GM12878 (cell line): ENCODE results near the gene AXIN1. TPM values are rescaled to one million over a fixed set of nuclear protein-coding genes. Genes with fewer than 3 reads are reported as not detected.

Experiments used
- ATAC-seq: fragments of 200-7000 bp; cut with Tn5 transposase; 3 replicates; pipeline ENCODE4 v1.9.1; 2020; ENCODE audit warnings: mild to moderate bottlenecking, moderate library complexity
- BruUV-seq: library from RNA; stranded (reverse); fragments of 400-500 nt; replicated peaks from 2 replicates; lab custom pipeline; 2021; lab: Mats Ljungman, UMichigan
- CTCF ChIA-PET: fragments of 300-600 bp; sonication (Branson Sonifier 250); formaldehyde crosslinking; extraction: SDS; loops from one replicate; lab custom pipeline; 2021; ENCODE audit warnings: inconsistent platforms; lab: Yijun Ruan, JAX
- POLR2A ChIA-PET: fragments of 350-600 bp; formaldehyde crosslinking; extraction: SDS; loops from one replicate; lab custom pipeline; 2021; ENCODE audit warnings: inconsistent platforms; lab: Charles Lee
- RAD21 ChIA-PET: fragments of 300-600 bp; sonication (Branson Sonifier 250); formaldehyde crosslinking; loops from one replicate; lab custom pipeline; 2023; ENCODE audit warnings: antibody characterized with exemption; ENCODE audit not compliant: unreplicated experiment; lab: Charles Lee
- SMC1A ChIA-PET: fragments of 300-600 bp; sonication (Branson Sonifier 250); formaldehyde crosslinking; loops from one replicate; lab custom pipeline; 2023; ENCODE audit not compliant: unreplicated experiment, uncharacterized antibody; lab: Charles Lee
- DNase-seq: peaks from one replicate; pipeline ENCODE4 v3.0.0-alpha.2; 2011; ENCODE audit warnings: low read depth, low spot score
- FAIRE-seq: peaks from 3 replicates; lab custom pipeline; 2011; peaks lifted over from hg19 to GRCh38; lab: Jason Lieb, UNC
- H2AFZ ChIP-seq: 2 replicates; pipeline ENCODE4 v1.6.0; 2011; ENCODE audit warnings: low read depth, low read length, control low read depth; ENCODE audit not compliant: control insufficient read depth
- H3K27ac ChIP-seq: 2 replicates; pipeline ENCODE4 v1.5.1; 2011; ENCODE audit warnings: control low read depth; ENCODE audit not compliant: control insufficient read depth, insufficient read depth
- H3K27me3 ChIP-seq, 2 experiments: replicated peaks in 1 of 2; 2 replicates each; pipeline versions ENCODE4 v1.6.0 to v1.6.1; 2011; ENCODE audit warnings: low read length in 1 of 2; ENCODE audit not compliant: control insufficient read depth in 2 of 2, insufficient read depth in 2 of 2
- H3K36me3 ChIP-seq, 2 experiments: 2 replicates each; pipeline ENCODE4 v1.5.1; 2011; ENCODE audit warnings: low read length in 1 of 2; ENCODE audit not compliant: control insufficient read depth in 2 of 2, insufficient read depth in 2 of 2
- H3K4me1 ChIP-seq: 2 replicates; pipeline ENCODE4 v1.6.1; 2011; ENCODE audit warnings: mild to moderate bottlenecking, low read length, moderate library complexity, mixed read lengths; ENCODE audit not compliant: control insufficient read depth, insufficient read depth
- H3K4me2 ChIP-seq: 2 replicates; pipeline ENCODE4 v1.6.0; 2011; ENCODE audit warnings: control low read depth; ENCODE audit not compliant: control insufficient read depth, insufficient read depth
- H3K4me3 ChIP-seq: fragments of 200-600 bp; sonication (generic); 2 replicates; pipeline ENCODE4 v1.5.1; 2016
- H3K79me2 ChIP-seq: 2 replicates; pipeline ENCODE4 v1.6.0; 2011; ENCODE audit warnings: low read length; ENCODE audit not compliant: control insufficient read depth, insufficient read depth
- H3K9ac ChIP-seq: 2 replicates; pipeline ENCODE4 v1.8.0; 2011; ENCODE audit warnings: low read length, control low read depth, mixed read lengths; ENCODE audit not compliant: control insufficient read depth, insufficient read depth
- H3K9me3 ChIP-seq: replicated peaks from 3 replicates; pipeline ENCODE4 v1.5.1; 2011; ENCODE audit warnings: mild to moderate bottlenecking, low read length; ENCODE audit not compliant: control insufficient read depth, insufficient read depth
- H4K20me1 ChIP-seq: 2 replicates; pipeline ENCODE4 v1.6.0; 2011; ENCODE audit not compliant: control insufficient read depth, insufficient read depth
- CBX5 ChIP-seq: sonication (generic); IDR thresholded peaks from 2 replicates; pipeline ENCODE4 v1.6.1; 2016; ENCODE audit warnings: low read depth, moderate library complexity, mild to moderate bottlenecking, inconsistent platforms
- CUX1 ChIP-seq: IDR thresholded peaks from 2 replicates; pipeline ENCODE4 v1.6.1; 2012; ENCODE audit warnings: improper control_type of control experiment, low read depth, low read length; ENCODE audit not compliant: insufficient replicate concordance
- NBN ChIP-seq: fragments of 450-650 bp; IDR thresholded peaks from 2 replicates; pipeline ENCODE4 v1.6.1; 2016
- NR2C1 ChIP-seq: fragments of 450-650 bp; IDR thresholded peaks from 2 replicates; pipeline ENCODE4 v1.6.1; 2017; ENCODE audit warnings: antibody characterized with exemption, mild to moderate bottlenecking, moderate library complexity
- PBX3 ChIP-seq: IDR thresholded peaks from 2 replicates; pipeline ENCODE4 v1.6.1; 2011; ENCODE audit warnings: mild to moderate bottlenecking, low read depth, low read length, moderate library complexity; ENCODE audit not compliant: insufficient replicate concordance
- POLR2A ChIP-seq: IDR thresholded peaks from 2 replicates; pipeline ENCODE4 v1.6.1; 2011; ENCODE audit warnings: low read depth, mild to moderate bottlenecking, low read length
- RUNX3 ChIP-seq: IDR thresholded peaks from 2 replicates; pipeline ENCODE4 v1.6.1; 2012; ENCODE audit warnings: low read length, inconsistent platforms
- TARDBP ChIP-seq: IDR thresholded peaks from 2 replicates; pipeline ENCODE4 v1.6.1; 2016; ENCODE audit warnings: borderline replicate concordance
- WGBS: methylation state at CpG from one replicate; pipeline ENCODE4 v1.1.6; 2016; ENCODE audit warnings: low lambda C conversion rate; ENCODE audit not compliant: insufficient replicate concordance, insufficient coverage; ENCODE audit errors: missing lambda C conversion rate; 5-methylcytosine and 5-hydroxymethylcytosine counted together
- in situ Hi-C: fragments of 300-500 bp; cut with MboI; formaldehyde crosslinking; loops from 9 replicates; pipeline ENCODE4 v1.14.3; 2018; ENCODE audit warnings: mixed read lengths
- intact Hi-C: fragments of 100-400 bp; cut with micrococcal nuclease; formaldehyde crosslinking; loops from one replicate; pipeline ENCODE4 v1.14.2; 2022; ENCODE audit not compliant: unreplicated experiment
- polyA plus RNA-seq, 11 experiments: library from polyadenylated mRNA; depleted of rRNA in 4 of 11; unstranded in 6 of 11; stranded (reverse) in 5 of 11; fragments of >200 nt; fragmentation: Nextera tagmentation in 4 of 11; fragmentation: Illumina TruSeq in 1 of 11; extraction: Ambion mirVana in 4 of 11; extraction: Trizol in 1 of 11; gene quantifications; 1 replicate in 1 of 11; 2 replicates in 10 of 11; pipeline versions ENCODE4 v1.2.1 to v1.2.3, GENCODE V29; 2011 to 2016; ENCODE audit warnings: inconsistent platforms in 2 of 11, missing spikeins in 2 of 11, low read depth in 1 of 11
- total RNA-seq, 4 experiments: library from RNA; depleted of rRNA in 3 of 4; stranded (reverse); fragments of >200 nt in 3 of 4; fragmentation: Illumina TruSeq in 1 of 4; extraction: Trizol in 1 of 4; gene quantifications; 2 replicates each; pipeline versions ENCODE4 v1.2.1 to v1.2.3, GENCODE V29; 2013 to 2021
- TF ChIP-seq, protein P1 (sequence below): fragments of 450-650 bp; IDR thresholded peaks from 2 replicates; pipeline ENCODE4 v1.6.1; 2017; ENCODE audit warnings: mild to moderate bottlenecking, moderate library complexity
- TF ChIP-seq, protein P2 (sequence below): fragments of 450-650 bp; IDR thresholded peaks from 2 replicates; pipeline ENCODE4 v1.6.1; 2017; ENCODE audit warnings: mild to moderate bottlenecking, moderate library complexity

Gene AXIN1
- total and polyA plus RNA-seq, 10 of the 15 experiments (the other 5 are each of a cell fraction or from before 2014, with no cell fraction given) = 0.26 to 27.1 (median 7.7) TPM

DNA sequence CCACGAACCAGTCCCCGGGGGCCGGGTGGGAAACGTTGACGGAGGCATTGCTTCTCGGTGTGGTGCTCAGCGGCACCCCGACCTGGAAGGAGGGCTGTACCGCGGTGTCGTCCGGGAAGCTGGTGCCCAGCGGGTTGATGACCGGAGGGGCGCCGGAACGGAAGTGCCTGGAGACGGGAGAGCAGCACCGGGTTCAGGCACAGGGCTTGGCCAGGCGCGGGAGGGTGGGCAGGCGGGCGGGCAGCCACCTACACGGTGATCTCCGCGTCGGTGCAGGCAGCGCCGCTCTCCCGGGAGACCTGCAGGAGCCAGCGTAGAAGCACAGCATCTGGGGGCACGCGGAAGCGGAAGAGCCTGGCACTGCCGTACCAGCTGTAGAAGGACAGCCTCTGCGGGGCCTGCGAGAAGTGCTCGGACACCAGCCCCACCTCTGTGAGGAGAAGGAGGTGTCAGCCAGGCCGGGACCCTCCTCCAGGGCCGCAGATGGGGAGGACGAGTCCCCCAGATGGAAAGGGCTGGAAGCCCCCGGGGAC is 25.0 kb upstream of the AXIN1 start:
- ChIA-PET CTCF (no interaction called here), RAD21 (no interaction called here), SMC1A (no interaction called here), POLR2A (no interaction called here)
- intact Hi-C loops (no loop called here), in situ Hi-C loops (no loop called here)
- FAIRE-seq (no peak), ATAC-seq (no peak), DNase-seq (no peak)
- Histone ChIP-seq H3K4me3 (no peak overlapping the region), H3K27me3 (no peaks in the 10 kb centered on the region), H3K4me1 (no peaks in the 10 kb centered on the region), H2AFZ (no peak overlapping the region), H3K9ac (no peak overlapping the region), H4K20me1 (no peaks in the 10 kb centered on the region), H3K36me3 (peaks cover 0 to 7% of the 10 kb centered on the region in 2 experiments; a peak in 2 of 4 replicates), H3K27ac (no peak overlapping the region), H3K4me2 (no peak overlapping the region), H3K9me3 (no peaks in the 10 kb centered on the region), H3K79me2 (peaks cover 14% of the 10 kb centered on the region)
- WGBS = 79% methylated on average over 21 of the region's 42 CpGs
- no TSS peak for BruUV-seq
- TF ChIP-seq NR2C1 (no peak), CBX5 (no peak), NBN (no peak), TARDBP (no peak), CUX1 (no peak), POLR2A (no peak), PBX3 (no peak), RUNX3 (no peak)
- TF ChIP-seq, protein P1, sequence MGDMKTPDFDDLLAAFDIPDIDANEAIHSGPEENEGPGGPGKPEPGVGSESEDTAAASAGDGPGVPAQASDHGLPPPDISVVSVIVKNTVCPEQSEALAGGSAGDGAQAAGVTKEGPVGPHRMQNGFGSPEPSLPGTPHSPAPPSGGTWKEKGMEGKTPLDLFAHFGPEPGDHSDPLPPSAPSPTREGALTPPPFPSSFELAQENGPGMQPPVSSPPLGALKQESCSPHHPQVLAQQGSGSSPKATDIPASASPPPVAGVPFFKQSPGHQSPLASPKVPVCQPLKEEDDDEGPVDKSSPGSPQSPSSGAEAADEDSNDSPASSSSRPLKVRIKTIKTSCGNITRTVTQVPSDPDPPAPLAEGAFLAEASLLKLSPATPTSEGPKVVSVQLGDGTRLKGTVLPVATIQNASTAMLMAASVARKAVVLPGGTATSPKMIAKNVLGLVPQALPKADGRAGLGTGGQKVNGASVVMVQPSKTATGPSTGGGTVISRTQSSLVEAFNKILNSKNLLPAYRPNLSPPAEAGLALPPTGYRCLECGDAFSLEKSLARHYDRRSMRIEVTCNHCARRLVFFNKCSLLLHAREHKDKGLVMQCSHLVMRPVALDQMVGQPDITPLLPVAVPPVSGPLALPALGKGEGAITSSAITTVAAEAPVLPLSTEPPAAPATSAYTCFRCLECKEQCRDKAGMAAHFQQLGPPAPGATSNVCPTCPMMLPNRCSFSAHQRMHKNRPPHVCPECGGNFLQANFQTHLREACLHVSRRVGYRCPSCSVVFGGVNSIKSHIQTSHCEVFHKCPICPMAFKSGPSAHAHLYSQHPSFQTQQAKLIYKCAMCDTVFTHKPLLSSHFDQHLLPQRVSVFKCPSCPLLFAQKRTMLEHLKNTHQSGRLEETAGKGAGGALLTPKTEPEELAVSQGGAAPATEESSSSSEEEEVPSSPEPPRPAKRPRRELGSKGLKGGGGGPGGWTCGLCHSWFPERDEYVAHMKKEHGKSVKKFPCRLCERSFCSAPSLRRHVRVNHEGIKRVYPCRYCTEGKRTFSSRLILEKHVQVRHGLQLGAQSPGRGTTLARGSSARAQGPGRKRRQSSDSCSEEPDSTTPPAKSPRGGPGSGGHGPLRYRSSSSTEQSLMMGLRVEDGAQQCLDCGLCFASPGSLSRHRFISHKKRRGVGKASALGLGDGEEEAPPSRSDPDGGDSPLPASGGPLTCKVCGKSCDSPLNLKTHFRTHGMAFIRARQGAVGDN = no peak
- TF ChIP-seq, protein P2, sequence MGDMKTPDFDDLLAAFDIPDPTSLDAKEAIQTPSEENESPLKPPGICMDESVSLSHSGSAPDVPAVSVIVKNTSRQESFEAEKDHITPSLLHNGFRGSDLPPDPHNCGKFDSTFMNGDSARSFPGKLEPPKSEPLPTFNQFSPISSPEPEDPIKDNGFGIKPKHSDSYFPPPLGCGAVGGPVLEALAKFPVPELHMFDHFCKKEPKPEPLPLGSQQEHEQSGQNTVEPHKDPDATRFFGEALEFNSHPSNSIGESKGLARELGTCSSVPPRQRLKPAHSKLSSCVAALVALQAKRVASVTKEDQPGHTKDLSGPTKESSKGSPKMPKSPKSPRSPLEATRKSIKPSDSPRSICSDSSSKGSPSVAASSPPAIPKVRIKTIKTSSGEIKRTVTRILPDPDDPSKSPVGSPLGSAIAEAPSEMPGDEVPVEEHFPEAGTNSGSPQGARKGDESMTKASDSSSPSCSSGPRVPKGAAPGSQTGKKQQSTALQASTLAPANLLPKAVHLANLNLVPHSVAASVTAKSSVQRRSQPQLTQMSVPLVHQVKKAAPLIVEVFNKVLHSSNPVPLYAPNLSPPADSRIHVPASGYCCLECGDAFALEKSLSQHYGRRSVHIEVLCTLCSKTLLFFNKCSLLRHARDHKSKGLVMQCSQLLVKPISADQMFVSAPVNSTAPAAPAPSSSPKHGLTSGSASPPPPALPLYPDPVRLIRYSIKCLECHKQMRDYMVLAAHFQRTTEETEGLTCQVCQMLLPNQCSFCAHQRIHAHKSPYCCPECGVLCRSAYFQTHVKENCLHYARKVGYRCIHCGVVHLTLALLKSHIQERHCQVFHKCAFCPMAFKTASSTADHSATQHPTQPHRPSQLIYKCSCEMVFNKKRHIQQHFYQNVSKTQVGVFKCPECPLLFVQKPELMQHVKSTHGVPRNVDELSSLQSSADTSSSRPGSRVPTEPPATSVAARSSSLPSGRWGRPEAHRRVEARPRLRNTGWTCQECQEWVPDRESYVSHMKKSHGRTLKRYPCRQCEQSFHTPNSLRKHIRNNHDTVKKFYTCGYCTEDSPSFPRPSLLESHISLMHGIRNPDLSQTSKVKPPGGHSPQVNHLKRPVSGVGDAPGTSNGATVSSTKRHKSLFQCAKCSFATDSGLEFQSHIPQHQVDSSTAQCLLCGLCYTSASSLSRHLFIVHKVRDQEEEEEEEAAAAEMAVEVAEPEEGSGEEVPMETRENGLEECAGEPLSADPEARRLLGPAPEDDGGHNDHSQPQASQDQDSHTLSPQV = no peak
